ENCODE data around the gene CDT1. TPM values are rescaled to one million over a fixed set of nuclear protein-coding genes. Genes with fewer than 3 reads are reported as not detected.

CDT1 gene
- polyA plus RNA-seq, 1 of the 3 experiments (the other 2 are of a cell fraction), result 6.1 TPM

DNA sequence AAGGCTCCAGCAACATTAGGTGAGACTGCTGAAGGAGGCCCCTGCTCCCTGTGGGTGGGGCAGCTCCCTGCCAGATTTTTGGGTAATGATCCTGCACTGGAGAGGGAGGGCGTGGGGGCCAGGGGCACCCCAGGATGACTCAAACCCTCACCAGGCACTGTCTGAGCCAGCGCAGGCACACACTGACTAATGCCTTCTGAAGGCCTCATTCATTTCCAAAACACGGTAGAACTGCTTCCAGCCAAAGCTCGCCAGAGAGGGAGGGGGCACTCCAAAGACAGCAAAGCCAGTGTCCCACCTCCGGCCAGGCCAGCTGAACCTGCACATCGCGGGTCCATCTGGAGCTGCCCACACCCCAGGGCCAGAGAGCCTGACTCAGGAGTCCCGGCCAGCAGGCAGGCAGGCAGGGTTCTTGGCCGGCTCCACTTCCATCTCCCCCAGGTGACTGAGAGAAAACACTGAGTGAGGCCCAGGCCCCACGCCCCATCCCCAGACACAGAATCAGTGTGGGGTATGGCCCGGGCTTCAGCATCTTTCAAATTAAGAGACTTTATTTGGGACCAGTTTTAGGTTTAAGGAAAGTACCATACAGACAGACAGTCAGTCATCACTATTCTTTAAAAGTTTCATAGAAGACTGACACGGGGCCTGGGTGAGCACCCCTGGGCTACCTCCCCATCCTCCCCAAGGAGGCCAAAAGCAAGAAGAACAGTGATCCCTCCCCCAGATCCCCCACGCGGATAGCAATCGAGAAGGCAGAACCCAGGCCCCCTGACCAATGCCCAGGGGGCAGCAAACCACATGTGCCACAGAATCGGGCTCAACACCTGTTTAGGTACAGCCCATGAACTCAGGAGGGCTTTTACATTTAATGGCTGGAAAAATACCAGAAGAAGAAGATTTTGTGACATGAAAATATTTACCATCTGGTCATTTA is 20.9 kb upstream of the CDT1 start (continued):
- TF ChIP-seq, protein P1, sequence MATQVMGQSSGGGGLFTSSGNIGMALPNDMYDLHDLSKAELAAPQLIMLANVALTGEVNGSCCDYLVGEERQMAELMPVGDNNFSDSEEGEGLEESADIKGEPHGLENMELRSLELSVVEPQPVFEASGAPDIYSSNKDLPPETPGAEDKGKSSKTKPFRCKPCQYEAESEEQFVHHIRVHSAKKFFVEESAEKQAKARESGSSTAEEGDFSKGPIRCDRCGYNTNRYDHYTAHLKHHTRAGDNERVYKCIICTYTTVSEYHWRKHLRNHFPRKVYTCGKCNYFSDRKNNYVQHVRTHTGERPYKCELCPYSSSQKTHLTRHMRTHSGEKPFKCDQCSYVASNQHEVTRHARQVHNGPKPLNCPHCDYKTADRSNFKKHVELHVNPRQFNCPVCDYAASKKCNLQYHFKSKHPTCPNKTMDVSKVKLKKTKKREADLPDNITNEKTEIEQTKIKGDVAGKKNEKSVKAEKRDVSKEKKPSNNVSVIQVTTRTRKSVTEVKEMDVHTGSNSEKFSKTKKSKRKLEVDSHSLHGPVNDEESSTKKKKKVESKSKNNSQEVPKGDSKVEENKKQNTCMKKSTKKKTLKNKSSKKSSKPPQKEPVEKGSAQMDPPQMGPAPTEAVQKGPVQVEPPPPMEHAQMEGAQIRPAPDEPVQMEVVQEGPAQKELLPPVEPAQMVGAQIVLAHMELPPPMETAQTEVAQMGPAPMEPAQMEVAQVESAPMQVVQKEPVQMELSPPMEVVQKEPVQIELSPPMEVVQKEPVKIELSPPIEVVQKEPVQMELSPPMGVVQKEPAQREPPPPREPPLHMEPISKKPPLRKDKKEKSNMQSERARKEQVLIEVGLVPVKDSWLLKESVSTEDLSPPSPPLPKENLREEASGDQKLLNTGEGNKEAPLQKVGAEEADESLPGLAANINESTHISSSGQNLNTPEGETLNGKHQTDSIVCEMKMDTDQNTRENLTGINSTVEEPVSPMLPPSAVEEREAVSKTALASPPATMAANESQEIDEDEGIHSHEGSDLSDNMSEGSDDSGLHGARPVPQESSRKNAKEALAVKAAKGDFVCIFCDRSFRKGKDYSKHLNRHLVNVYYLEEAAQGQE (IDR thresholded peaks at IDR 0.05; ENCODE audit: low read depth, low read length), result 0 out of 2 replicates have a peak, but pooled peaks have one; percentile 9
- TF ChIP-seq RFX5 (IDR thresholded peaks at IDR 0.05; ENCODE audit: low read length) (no peak), SIN3A (IDR thresholded peaks at IDR 0.05; ENCODE audit: borderline replicate concordance, low read depth, low read length) (peak; percentile 65; the same call in 1 of the 2 replicates)

DNA sequence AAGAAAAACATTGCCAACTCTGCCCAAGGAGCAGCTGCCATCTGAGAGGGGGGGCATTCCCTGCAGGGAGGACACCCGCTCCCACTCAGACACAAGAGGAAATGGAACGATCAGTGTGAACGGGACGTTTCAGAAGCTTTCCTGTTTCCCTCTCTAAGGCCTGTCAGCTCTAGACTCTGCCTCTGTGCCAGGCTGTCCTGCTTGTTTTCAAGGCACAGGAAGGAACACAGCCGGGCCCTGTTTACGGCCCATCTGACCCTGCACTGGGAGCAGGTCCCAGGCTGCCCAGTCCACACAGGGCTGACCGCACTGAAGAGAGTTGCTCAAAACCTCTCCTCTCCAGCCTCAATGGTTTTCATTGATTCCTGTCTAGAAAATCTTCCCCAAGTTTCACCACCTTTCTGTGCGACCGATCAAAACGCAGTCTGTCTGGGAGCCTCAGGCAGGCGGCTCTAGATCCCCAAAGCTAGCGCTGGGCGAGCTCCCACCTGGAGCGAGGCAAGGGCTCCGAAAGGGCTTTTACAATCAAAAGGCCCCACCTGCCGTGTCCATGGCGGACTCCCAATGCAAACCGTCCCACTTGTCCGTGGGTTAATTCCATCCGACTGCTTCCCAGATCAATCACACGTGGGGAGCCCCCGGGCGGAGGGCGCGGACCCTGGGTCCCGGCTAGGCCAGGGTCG is 20.1 kb upstream of the CDT1 start:
- peak overlapping the region; percentile 58 to 76; a peak in 3 of 4 replicates for H3K4me3 ChIP-seq (ENCODE audit: low read depth in 2 of 2, low read length in 1 of 2)
- peaks cover 54% of the 10 kb centered on the region for H4K20me1 ChIP-seq (ENCODE audit: insufficient read depth)
- H3F3A ChIP-seq (replicated peaks; ENCODE audit: insufficient read depth), result peaks cover 20% of the 10 kb centered on the region
- POLR2A ChIA-PET, result no interaction called here
- peak overlapping the region; percentile 91 for H3K4me2 ChIP-seq
- TF ChIP-seq, protein P2, sequence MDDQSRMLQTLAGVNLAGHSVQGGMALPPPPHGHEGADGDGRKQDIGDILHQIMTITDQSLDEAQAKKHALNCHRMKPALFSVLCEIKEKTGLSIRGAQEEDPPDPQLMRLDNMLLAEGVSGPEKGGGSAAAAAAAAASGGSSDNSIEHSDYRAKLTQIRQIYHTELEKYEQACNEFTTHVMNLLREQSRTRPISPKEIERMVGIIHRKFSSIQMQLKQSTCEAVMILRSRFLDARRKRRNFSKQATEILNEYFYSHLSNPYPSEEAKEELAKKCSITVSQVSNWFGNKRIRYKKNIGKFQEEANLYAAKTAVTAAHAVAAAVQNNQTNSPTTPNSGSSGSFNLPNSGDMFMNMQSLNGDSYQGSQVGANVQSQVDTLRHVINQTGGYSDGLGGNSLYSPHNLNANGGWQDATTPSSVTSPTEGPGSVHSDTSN (IDR thresholded peaks at IDR 0.05), result 0 out of 2 replicates have a peak, but pooled peaks have one; percentile 7
- TF ChIP-seq CHD2 (IDR thresholded peaks at IDR 0.05; ENCODE audit: low read length, partially characterized antibody) (no peak), MXI1 (IDR thresholded peaks at IDR 0.05; ENCODE audit: low read depth, low read length) (no peak), FOXM1 (IDR thresholded peaks at IDR 0.05; ENCODE audit: low read depth) (no peak), TEAD4 (IDR thresholded peaks at IDR 0.05; ENCODE audit: borderline replicate concordance, insufficient read depth) (no peak), RCOR1 (IDR thresholded peaks at IDR 0.05; ENCODE audit: low read length) (no peak), NFIC (IDR thresholded peaks at IDR 0.05; ENCODE audit: borderline replicate concordance) (no peak)
- WGBS (ENCODE audit: low lambda C conversion rate), result 52% methylated on average over 17 of the region's 27 CpGs
- H3K9ac ChIP-seq, result peak overlapping the region; percentile 81
- H3K9me2 ChIP-seq, result no peaks in the 10 kb centered on the region
- no peaks in the 10 kb centered on the region for H3K36me3 ChIP-seq (replicated peaks in 1 of 2; ENCODE audit: control insufficient read depth in 1 of 2, insufficient read depth in 2 of 2, low read length in 1 of 2)
- H3K27me3 ChIP-seq (ENCODE audit: insufficient read depth), result no peaks in the 10 kb centered on the region
- H3K79me2 ChIP-seq (ENCODE audit: insufficient read depth), result peaks cover 67% of the 10 kb centered on the region
- H3K27ac ChIP-seq (ENCODE audit: low read depth in 2 of 2, low read length in 1 of 2), result peak overlapping the region; percentile 31 to 84; a peak in 3 of 4 replicates
- CTCF ChIA-PET, result interaction anchor here (0.7 to 2.2 kb wide), 7 partner anchors 10 to 50 kb away, joined by 3 to 5 read pairs (median 4); no protein-coding TSS in a partner anchor
- no peaks in the 10 kb centered on the region for H3K9me3 ChIP-seq
- no peak for DNase-seq
- peaks cover 0 to 41% of the 10 kb centered on the region in 2 experiments; a peak in 3 of 4 replicates for H3K4me1 ChIP-seq (ENCODE audit: control insufficient read depth in 1 of 2, insufficient read depth in 2 of 2, low read depth in 1 of 2, low read length in 1 of 2)
- H2AFZ ChIP-seq (ENCODE audit: low read depth), result no peak overlapping the region

All from SK-N-SH (cell line).